Liver (tissue), 2 donors: ENCODE results near the gene TPPP3.
"Not testable (repeated sequence)": the region's sequence is repeated elsewhere in the genome, so short reads cannot be mapped to it uniquely, and the experiment has no call there.

Source experiments
- FOXA1 ChIP-seq: IDR thresholded peaks from 2 replicates; pipeline ENCODE4 v1.6.1; 2016; ENCODE audit warnings: antibody characterized with exemption
- YY1 ChIP-seq: IDR thresholded peaks from 2 replicates; pipeline ENCODE4 v1.6.1; 2016; ENCODE audit warnings: antibody characterized with exemption, mild to moderate bottlenecking
- TF ChIP-seq, protein P1 (sequence below): fragments of 150-350 bp; IDR thresholded peaks from 2 replicates; pipeline ENCODE4 v1.5.1; 2017; ENCODE audit warnings: improper control_type of control experiment, low read depth, low read length; ENCODE audit not compliant: missing input control
- TF ChIP-seq, protein P2 (sequence below): IDR thresholded peaks from 2 replicates; pipeline ENCODE4 v1.6.1; 2016; ENCODE audit warnings: antibody characterized with exemption
- donor health status: healthy.

DNA sequence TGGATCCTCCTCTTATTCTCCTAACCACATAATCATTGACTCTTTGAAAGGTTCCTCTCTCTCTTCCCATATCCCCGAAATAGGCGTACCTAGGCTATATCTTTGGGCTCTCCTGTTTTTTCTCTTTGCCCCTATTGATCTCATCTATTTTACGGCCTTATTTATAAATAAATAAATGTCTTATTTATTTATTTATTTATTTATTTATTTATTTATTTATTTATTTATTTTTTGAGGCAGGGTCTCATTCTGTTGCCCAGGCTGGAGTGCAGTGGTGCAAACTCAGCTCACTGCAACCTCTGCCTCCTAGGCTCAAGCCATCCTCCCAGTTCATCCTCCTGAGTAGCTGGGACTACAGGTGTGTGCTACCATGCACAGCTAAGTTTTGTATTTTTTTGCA is 40.8 kb downstream of the TPPP3 start:
- TF ChIP-seq, protein P1, sequence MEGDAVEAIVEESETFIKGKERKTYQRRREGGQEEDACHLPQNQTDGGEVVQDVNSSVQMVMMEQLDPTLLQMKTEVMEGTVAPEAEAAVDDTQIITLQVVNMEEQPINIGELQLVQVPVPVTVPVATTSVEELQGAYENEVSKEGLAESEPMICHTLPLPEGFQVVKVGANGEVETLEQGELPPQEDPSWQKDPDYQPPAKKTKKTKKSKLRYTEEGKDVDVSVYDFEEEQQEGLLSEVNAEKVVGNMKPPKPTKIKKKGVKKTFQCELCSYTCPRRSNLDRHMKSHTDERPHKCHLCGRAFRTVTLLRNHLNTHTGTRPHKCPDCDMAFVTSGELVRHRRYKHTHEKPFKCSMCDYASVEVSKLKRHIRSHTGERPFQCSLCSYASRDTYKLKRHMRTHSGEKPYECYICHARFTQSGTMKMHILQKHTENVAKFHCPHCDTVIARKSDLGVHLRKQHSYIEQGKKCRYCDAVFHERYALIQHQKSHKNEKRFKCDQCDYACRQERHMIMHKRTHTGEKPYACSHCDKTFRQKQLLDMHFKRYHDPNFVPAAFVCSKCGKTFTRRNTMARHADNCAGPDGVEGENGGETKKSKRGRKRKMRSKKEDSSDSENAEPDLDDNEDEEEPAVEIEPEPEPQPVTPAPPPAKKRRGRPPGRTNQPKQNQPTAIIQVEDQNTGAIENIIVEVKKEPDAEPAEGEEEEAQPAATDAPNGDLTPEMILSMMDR = not testable (repeated sequence)
- TF ChIP-seq, protein P2, sequence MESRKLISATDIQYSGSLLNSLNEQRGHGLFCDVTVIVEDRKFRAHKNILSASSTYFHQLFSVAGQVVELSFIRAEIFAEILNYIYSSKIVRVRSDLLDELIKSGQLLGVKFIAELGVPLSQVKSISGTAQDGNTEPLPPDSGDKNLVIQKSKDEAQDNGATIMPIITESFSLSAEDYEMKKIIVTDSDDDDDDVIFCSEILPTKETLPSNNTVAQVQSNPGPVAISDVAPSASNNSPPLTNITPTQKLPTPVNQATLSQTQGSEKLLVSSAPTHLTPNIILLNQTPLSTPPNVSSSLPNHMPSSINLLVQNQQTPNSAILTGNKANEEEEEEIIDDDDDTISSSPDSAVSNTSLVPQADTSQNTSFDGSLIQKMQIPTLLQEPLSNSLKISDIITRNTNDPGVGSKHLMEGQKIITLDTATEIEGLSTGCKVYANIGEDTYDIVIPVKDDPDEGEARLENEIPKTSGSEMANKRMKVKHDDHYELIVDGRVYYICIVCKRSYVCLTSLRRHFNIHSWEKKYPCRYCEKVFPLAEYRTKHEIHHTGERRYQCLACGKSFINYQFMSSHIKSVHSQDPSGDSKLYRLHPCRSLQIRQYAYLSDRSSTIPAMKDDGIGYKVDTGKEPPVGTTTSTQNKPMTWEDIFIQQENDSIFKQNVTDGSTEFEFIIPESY = not testable (repeated sequence)
- not testable (repeated sequence) for TF ChIP-seq FOXA1, YY1
